Activated CD8-positive, alpha-beta memory T cell treated with anti-CD3 and anti-CD28 coated beads for 1 hour (primary cell): ENCODE results near the gene NT5DC1.

ENCODE experiments used
- DNase-seq, 2 donors: peaks; one replicate each; pipeline ENCODE4 v3.0.0-alpha.2; 2020; ENCODE audit warnings: low read depth in 1 of 2; ENCODE audit errors: extremely low read depth in 1 of 2

The NT5DC1 gene

GRCh38 chr6:116100419-116101301 is at the start of gene NT5DC1:
Gene NT5DC1 (plus strand): TSS chr6:116100853. CDS start chr6:116100931, 78 bp downstream.
- DNase-seq = peak; percentile 41 to 76

- no peak for DNase-seq
Measured at GRCh38 chr6:116051244-116051643, 49.4 kb upstream of the NT5DC1 start.

- no peak for DNase-seq
Measured at GRCh38 chr6:116055513-116055912, 45.1 kb upstream of the NT5DC1 start.

- no peak for DNase-seq
Measured at GRCh38 chr6:116057766-116058165, 42.9 kb upstream of the NT5DC1 start.

GRCh38 chr6:116059713-116060571 is 40.7 kb upstream of the NT5DC1 start:
- DNase-seq = no peak

GRCh38 chr6:116060572-116061283 is 39.9 kb upstream of the NT5DC1 start, which contains the start of gene FRK:
Gene FRK (minus strand): TSS chr6:116060891. CDS start chr6:116060311, 580 bp downstream.
- DNase-seq = no peak

GRCh38 chr6:116062496-116062895 is 38.2 kb upstream of the NT5DC1 start:
- DNase-seq = no peak

GRCh38 chr6:116064666-116065065 is 36.0 kb upstream of the NT5DC1 start:
- no peak for DNase-seq

- DNase-seq = no peak
Measured at GRCh38 chr6:116066789-116067188, 33.9 kb upstream of the NT5DC1 start.

- no peak for DNase-seq
Measured at GRCh38 chr6:116070101-116070500, 30.6 kb upstream of the NT5DC1 start.

- no peak for DNase-seq
Measured at GRCh38 chr6:116070616-116071389, 29.9 kb upstream of the NT5DC1 start.

- no peak for DNase-seq
Measured at GRCh38 chr6:116072368-116072767, 28.3 kb upstream of the NT5DC1 start.

- DNase-seq = no peak
Measured at GRCh38 chr6:116073765-116074440, 26.8 kb upstream of the NT5DC1 start.

- no peak for DNase-seq
Measured at GRCh38 chr6:116074732-116075390, 25.8 kb upstream of the NT5DC1 start.

GRCh38 chr6:116078522-116078921 is 22.1 kb upstream of the NT5DC1 start:
- no peak for DNase-seq

- DNase-seq = no peak
Measured at GRCh38 chr6:116078945-116079344, 21.7 kb upstream of the NT5DC1 start.

- no peak for DNase-seq
Measured at GRCh38 chr6:116083052-116083451, 17.6 kb upstream of the NT5DC1 start.

GRCh38 chr6:116084284-116084683 is 16.4 kb upstream of the NT5DC1 start:
- DNase-seq = no peak

GRCh38 chr6:116087437-116088027 is 13.1 kb upstream of the NT5DC1 start:
- no peak for DNase-seq
